ENCODE data around the gene SLC9A9.

GRCh38 chr3:143548393-143548792 lies 299.9 kb downstream of the SLC9A9 start:
- TF ChIP-seq POLR2A (IDR thresholded peaks at IDR 0.05; ENCODE audit: extremely low read depth, insufficient read length) (no peak), CTCF (IDR thresholded peaks at IDR 0.05; ENCODE audit: low read depth, low read length) (no peak), MYC (IDR thresholded peaks at IDR 0.05; ENCODE audit: low read depth, low read length) (no peak), MAX (IDR thresholded peaks at IDR 0.05; ENCODE audit: low read depth, low read length) (no peak)

Measured in NB4 (cell line).